Fibroblast of lung (primary cell): Measurements from ENCODE around the gene NEO1.

Source experiments
- EZH2 ChIP-seq: IDR thresholded peaks from 2 replicates; pipeline ENCODE4 v1.5.1; 2012; ENCODE audit warnings: low read length, control low read depth, mild to moderate bottlenecking; ENCODE audit errors: missing control alignments
- TF ChIP-seq, protein P1 (sequence below), 2 donors: IDR thresholded peaks in 1 of 2; conservative IDR thresholded peaks in 1 of 2; 1 replicate in 1 of 2; 2 replicates in 1 of 2; pipeline ENCODE4 v1.5.1; 2011 to 2012; ENCODE audit warnings: low read length in 2 of 2, control low read depth in 1 of 2, inconsistent platforms in 1 of 2, low read depth in 1 of 2, mild to moderate bottlenecking in 1 of 2

GRCh38 chr15:73335471-73335870 is 283.2 kb downstream of the NEO1 start:
- TF ChIP-seq, protein P1, sequence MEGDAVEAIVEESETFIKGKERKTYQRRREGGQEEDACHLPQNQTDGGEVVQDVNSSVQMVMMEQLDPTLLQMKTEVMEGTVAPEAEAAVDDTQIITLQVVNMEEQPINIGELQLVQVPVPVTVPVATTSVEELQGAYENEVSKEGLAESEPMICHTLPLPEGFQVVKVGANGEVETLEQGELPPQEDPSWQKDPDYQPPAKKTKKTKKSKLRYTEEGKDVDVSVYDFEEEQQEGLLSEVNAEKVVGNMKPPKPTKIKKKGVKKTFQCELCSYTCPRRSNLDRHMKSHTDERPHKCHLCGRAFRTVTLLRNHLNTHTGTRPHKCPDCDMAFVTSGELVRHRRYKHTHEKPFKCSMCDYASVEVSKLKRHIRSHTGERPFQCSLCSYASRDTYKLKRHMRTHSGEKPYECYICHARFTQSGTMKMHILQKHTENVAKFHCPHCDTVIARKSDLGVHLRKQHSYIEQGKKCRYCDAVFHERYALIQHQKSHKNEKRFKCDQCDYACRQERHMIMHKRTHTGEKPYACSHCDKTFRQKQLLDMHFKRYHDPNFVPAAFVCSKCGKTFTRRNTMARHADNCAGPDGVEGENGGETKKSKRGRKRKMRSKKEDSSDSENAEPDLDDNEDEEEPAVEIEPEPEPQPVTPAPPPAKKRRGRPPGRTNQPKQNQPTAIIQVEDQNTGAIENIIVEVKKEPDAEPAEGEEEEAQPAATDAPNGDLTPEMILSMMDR (conservative IDR thresholded peaks at IDR 0.05 in 1 of 2, IDR thresholded peaks at IDR 0.05 in 1 of 2; ENCODE audit: low read depth in 1 of 2, low read length in 2 of 2): no peak
- no peak for TF ChIP-seq EZH2
